HCT116 (cell line): Measurements from ENCODE around the gene RTL3.

ENCODE experiments used
- CBX3 ChIP-seq: IDR thresholded peaks from 2 replicates; pipeline ENCODE4 v1.6.1; 2012; ENCODE audit warnings: low read depth
- CTCF ChIP-seq, 3 experiments: fragments of 200-600 bp in 1 of 3; sonication (generic) in 1 of 3; IDR thresholded peaks in 2 of 3; conservative IDR thresholded peaks in 1 of 3; 2 replicates each; pipeline ENCODE4 v1.5.1; 2012 to 2017; ENCODE audit warnings: low read depth in 2 of 3, low read length in 2 of 3, antibody characterized with exemption in 1 of 3, borderline replicate concordance in 1 of 3, control low read depth in 1 of 3, mild to moderate bottlenecking in 1 of 3, mixed read lengths in 1 of 3, mixed run types in 1 of 3, moderate library complexity in 1 of 3; ENCODE audit not compliant: insufficient read depth in 1 of 3
- EZH2phosphoT487 ChIP-seq: fragments of 200-600 bp; IDR thresholded peaks from 2 replicates; pipeline ENCODE4 v1.6.1; 2018; ENCODE audit warnings: antibody characterized with exemption, borderline replicate concordance
- POLR2A ChIP-seq: IDR thresholded peaks from 2 replicates; pipeline ENCODE4 v1.7.0; 2011; ENCODE audit warnings: borderline replicate concordance; ENCODE audit not compliant: insufficient read depth, insufficient read length; ENCODE audit errors: extremely low read depth

- TF ChIP-seq CTCF (IDR thresholded peaks at IDR 0.05 in 2 of 3, conservative IDR thresholded peaks at IDR 0.05 in 1 of 3; ENCODE audit: borderline replicate concordance in 1 of 3, insufficient read depth in 1 of 3, low read depth in 2 of 3, low read length in 2 of 3), result no peak
- no peak for TF ChIP-seq CBX3
- no peak for TF ChIP-seq POLR2A
- TF ChIP-seq EZH2phosphoT487, result no peak
Observed at GRCh38 chrX:78650906-78651437, 8.2 kb downstream of the RTL3 start.
